Measurements from ENCODE around the gene PRPSAP1. TPM values are rescaled to one million over a fixed set of nuclear protein-coding genes. Genes with fewer than 3 reads are reported as not detected.
"Not testable (repeated sequence)": the region's sequence is repeated elsewhere in the genome, so short reads cannot be mapped to it uniquely, and the experiment has no call there.

PRPSAP1 gene
- total RNA-seq, 1 donor from 2014 or later: 92.6 TPM

DNA sequence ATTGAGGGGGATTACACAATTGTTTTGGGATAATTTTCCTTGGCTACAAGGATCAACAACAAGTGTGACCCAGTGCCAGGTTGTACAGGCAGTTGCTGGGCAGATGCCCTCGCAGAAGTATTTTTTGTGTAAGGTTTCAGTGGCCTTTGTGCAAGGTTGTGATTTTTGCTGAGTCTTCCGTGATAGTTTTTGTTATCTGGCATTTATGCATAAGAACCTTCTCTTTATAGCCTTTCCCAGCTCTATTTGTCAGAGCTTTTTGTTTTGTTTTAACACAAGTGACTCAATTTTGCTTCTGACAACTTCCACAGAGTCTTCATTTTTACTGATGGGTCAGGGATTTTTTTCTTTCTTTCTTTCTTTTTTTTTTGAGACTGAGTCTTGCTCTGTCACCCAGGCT is 6.7 kb upstream of the PRPSAP1 start:
- H3K9me3 ChIP-seq: no peaks in the 10 kb centered on the region
- H3K4me3 ChIP-seq: no peak overlapping the region
- H3K36me3 ChIP-seq: no peaks in the 10 kb centered on the region
- H3K27me3 ChIP-seq: no peaks in the 10 kb centered on the region
- intact Hi-C loops (cut with DNase I): no loop called here
- DNase-seq (ENCODE audit: extremely low spot score in 2 of 2): no peak
- no peak for TF ChIP-seq POLR2A (IDR thresholded peaks at IDR 0.05)
- TF ChIP-seq, protein P1, sequence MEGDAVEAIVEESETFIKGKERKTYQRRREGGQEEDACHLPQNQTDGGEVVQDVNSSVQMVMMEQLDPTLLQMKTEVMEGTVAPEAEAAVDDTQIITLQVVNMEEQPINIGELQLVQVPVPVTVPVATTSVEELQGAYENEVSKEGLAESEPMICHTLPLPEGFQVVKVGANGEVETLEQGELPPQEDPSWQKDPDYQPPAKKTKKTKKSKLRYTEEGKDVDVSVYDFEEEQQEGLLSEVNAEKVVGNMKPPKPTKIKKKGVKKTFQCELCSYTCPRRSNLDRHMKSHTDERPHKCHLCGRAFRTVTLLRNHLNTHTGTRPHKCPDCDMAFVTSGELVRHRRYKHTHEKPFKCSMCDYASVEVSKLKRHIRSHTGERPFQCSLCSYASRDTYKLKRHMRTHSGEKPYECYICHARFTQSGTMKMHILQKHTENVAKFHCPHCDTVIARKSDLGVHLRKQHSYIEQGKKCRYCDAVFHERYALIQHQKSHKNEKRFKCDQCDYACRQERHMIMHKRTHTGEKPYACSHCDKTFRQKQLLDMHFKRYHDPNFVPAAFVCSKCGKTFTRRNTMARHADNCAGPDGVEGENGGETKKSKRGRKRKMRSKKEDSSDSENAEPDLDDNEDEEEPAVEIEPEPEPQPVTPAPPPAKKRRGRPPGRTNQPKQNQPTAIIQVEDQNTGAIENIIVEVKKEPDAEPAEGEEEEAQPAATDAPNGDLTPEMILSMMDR (IDR thresholded peaks at IDR 0.05): no peak
- TF ChIP-seq POLR2AphosphoS5 (IDR thresholded peaks at IDR 0.05; ENCODE audit: insufficient read depth in 1 of 2, low read depth in 1 of 2): no peak
- peaks cover 23% of the 10 kb centered on the region for H3K4me1 ChIP-seq
- peak overlapping the region; percentile 73 for H3K27ac ChIP-seq

GRCh38 chr17:76359776-76360175 is 6.1 kb upstream of the PRPSAP1 start:
- DNase-seq (ENCODE audit: extremely low spot score in 2 of 2); H3K27ac ChIP-seq; H3K9me3 ChIP-seq; H3K4me3 ChIP-seq; intact Hi-C loops (cut with DNase I); H3K36me3 ChIP-seq; H3K27me3 ChIP-seq: not testable (repeated sequence)
- H3K4me1 ChIP-seq: peaks cover 23% of the 10 kb centered on the region

DNA sequence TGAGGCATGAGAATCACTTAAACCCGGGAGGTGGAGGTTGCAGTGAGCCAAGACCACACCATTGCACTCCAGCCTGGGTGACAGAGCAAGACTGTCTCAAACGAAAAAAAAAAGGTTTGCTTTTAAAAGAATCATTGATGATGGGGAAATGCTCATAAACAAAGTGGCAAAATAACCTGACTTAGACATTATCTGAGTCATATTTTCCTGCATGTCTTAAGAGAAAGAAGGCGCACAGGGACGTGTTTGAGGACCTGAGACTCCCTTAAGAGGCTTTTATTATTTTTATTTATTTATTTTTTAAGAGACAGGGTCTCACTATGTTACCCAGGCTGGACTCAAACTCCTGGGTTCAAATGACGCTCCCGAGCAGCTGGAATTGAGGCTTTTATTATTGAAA is 5.7 kb upstream of the PRPSAP1 start:
- no peak for DNase-seq (ENCODE audit: extremely low spot score in 2 of 2)
- intact Hi-C loops (cut with DNase I): no loop called here
- Histone ChIP-seq H3K27ac (no peak overlapping the region), H3K4me1 (peaks cover 27% of the 10 kb centered on the region), H3K36me3 (no peaks in the 10 kb centered on the region), H3K27me3 (no peaks in the 10 kb centered on the region), H3K9me3 (no peaks in the 10 kb centered on the region), H3K4me3 (no peak overlapping the region)
- TF ChIP-seq, protein P1 (IDR thresholded peaks at IDR 0.05): no peak

DNA sequence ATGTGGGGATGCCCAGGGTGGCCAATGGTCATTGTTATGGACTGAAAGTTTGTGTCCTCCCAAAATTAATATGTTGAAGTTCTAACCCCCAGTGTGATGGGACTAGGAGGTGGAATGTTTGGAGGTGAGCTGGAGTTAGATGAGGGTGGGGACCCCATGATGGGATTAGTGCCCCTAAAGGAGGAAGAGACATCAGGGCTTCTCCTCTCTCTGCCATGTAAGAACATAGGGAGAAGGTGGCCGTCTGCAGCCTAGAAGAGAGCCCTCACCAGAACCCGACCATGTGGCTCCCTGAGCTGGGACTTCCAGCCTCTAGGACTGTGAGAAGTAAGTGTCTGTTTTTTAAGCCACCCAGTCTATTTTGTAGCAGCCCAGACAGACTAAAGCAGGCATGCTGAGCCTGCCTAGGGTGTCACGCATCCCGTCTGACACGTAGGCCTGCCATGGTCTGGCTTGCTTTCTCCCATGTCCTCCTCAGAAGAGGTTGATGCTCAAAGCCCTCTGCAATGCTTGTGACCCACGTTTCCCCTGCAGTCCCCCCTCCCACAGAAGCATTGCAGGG is 4.0 kb upstream of the PRPSAP1 start:
- H3K4me3 ChIP-seq: no peak overlapping the region
- H3K36me3 ChIP-seq: no peaks in the 10 kb centered on the region
- H3K27me3 ChIP-seq: no peaks in the 10 kb centered on the region
- no peaks in the 10 kb centered on the region for H3K9me3 ChIP-seq
- no peak for DNase-seq (ENCODE audit: extremely low spot score in 2 of 2)
- H3K27ac ChIP-seq: no peak overlapping the region
- TF ChIP-seq, protein P1 (IDR thresholded peaks at IDR 0.05): no peak
- TF ChIP-seq POLR2AphosphoS5 (IDR thresholded peaks at IDR 0.05; ENCODE audit: insufficient read depth in 1 of 2, low read depth in 1 of 2) (no peak), POLR2A (IDR thresholded peaks at IDR 0.05) (no peak)
- intact Hi-C loops (cut with DNase I): no loop called here
- peaks cover 26% of the 10 kb centered on the region for H3K4me1 ChIP-seq

- no peaks in the 10 kb centered on the region for H3K36me3 ChIP-seq
- no peaks in the 10 kb centered on the region for H3K9me3 ChIP-seq
- intact Hi-C loops (cut with DNase I): no loop called here
- peaks cover 26% of the 10 kb centered on the region for H3K4me1 ChIP-seq
- no peak overlapping the region for H3K27ac ChIP-seq
- H3K4me3 ChIP-seq: no peak overlapping the region
- DNase-seq (ENCODE audit: extremely low spot score in 2 of 2): no peak
- TF ChIP-seq, protein P1 (IDR thresholded peaks at IDR 0.05): no peak
- no peak for TF ChIP-seq POLR2AphosphoS5 (IDR thresholded peaks at IDR 0.05; ENCODE audit: insufficient read depth in 1 of 2, low read depth in 1 of 2)
- no peak for TF ChIP-seq POLR2A (IDR thresholded peaks at IDR 0.05)
- H3K27me3 ChIP-seq: no peaks in the 10 kb centered on the region
Observed at GRCh38 chr17:76356803-76357456, 3.2 kb upstream of the PRPSAP1 start.

All from vagina (tissue), 2 donors.